ENCODE data around the gene SETD9. TPM values are rescaled to one million over a fixed set of nuclear protein-coding genes. Genes with fewer than 3 reads are reported as not detected.

SETD9 gene
- total and polyA plus RNA-seq, 2 of the 13 experiments (the other 11 are each of a cell fraction or from before 2014, with no cell fraction given) = 4.8 to 17.8 TPM

GRCh38 chr5:56951946-56952691 lies 42.7 kb downstream of the SETD9 start, which contains the start of gene MIER3 (continued):
- TF ChIP-seq FOXP4 (CRISPR knock-in tag; IDR thresholded peaks at IDR 0.05) (no peak), ZNF124 (CRISPR knock-in tag; IDR thresholded peaks at IDR 0.05) (no peak), GFI1 (CRISPR knock-in tag; IDR thresholded peaks at IDR 0.05; ENCODE audit: borderline replicate concordance) (no peak), ZMYM2 (CRISPR knock-in tag; IDR thresholded peaks at IDR 0.05) (no peak), RBFOX2 (IDR thresholded peaks at IDR 0.05; ENCODE audit: low read depth, low read length) (peak; percentile 78), FOXO1 (CRISPR knock-in tag; IDR thresholded peaks at IDR 0.05) (no peak), ZNF451 (CRISPR knock-in tag; IDR thresholded peaks at IDR 0.05) (no peak), TRAFD1 (CRISPR knock-in tag; IDR thresholded peaks at IDR 0.05; ENCODE audit: borderline replicate concordance) (no peak), RAD51 (IDR thresholded peaks at IDR 0.05; ENCODE audit: borderline replicate concordance) (no peak), NFE2 (CRISPR knock-in tag; IDR thresholded peaks at IDR 0.05) (no peak), EZH2 (conservative IDR thresholded peaks at IDR 0.05; ENCODE audit: low read depth, low read length) (no peak), YEATS4 (CRISPR knock-in tag; IDR thresholded peaks at IDR 0.05; ENCODE audit: borderline replicate concordance) (no peak), DR1 (CRISPR knock-in tag; IDR thresholded peaks at IDR 0.05) (no peak), ZBTB39 (CRISPR knock-in tag; IDR thresholded peaks at IDR 0.05) (no peak), ZFP90 (CRISPR knock-in tag; IDR thresholded peaks at IDR 0.05; ENCODE audit: borderline replicate concordance) (no peak), ZNF34 (CRISPR knock-in tag; IDR thresholded peaks at IDR 0.05; ENCODE audit: borderline replicate concordance) (no peak), FUBP1 (CRISPR knock-in tag; IDR thresholded peaks at IDR 0.05; ENCODE audit: borderline replicate concordance) (no peak), BORCS8-MEF2B (CRISPR knock-in tag; IDR thresholded peaks at IDR 0.05) (peak; percentile 22; the same call in 1 of the 2 replicates), SP2 (CRISPR knock-in tag; IDR thresholded peaks at IDR 0.05) (no peak), EP300 (IDR thresholded peaks at IDR 0.05; ENCODE audit: low read depth in 2 of 2, low read length in 2 of 2) (no peak), EP300 (CRISPR knock-in tag; IDR thresholded peaks at IDR 0.05; ENCODE audit: borderline replicate concordance) (no peak), NR2F2 (IDR thresholded peaks at IDR 0.05; ENCODE audit: borderline replicate concordance, low read depth) (no peak), POGZ (CRISPR knock-in tag; IDR thresholded peaks at IDR 0.05) (no peak), ZNF768 (CRISPR knock-in tag; IDR thresholded peaks at IDR 0.05) (peak; percentile 25; the same call in 1 of the 2 replicates)

Measured in HepG2 (cell line).